ENCODE results near the gene TSPAN33.
A peak's percentile ranks its signal among the peaks of the same experiment; 100 is the strongest.

The TSPAN33 gene

GRCh38 chr7:129144095-129144833, at the start of gene TSPAN33:
TSS of gene TSPAN33 (plus strand) at chr7:129144707. CDS start at chr7:129144981, 274 bp downstream.
- peak; percentile 80 for DNase-seq

- no peak for DNase-seq
Observed at GRCh38 chr7:129095258-129095657, 49.2 kb upstream of the TSPAN33 start.

GRCh38 chr7:129098409-129099084, 46.0 kb upstream of the TSPAN33 start:
- DNase-seq, result no peak

DNA sequence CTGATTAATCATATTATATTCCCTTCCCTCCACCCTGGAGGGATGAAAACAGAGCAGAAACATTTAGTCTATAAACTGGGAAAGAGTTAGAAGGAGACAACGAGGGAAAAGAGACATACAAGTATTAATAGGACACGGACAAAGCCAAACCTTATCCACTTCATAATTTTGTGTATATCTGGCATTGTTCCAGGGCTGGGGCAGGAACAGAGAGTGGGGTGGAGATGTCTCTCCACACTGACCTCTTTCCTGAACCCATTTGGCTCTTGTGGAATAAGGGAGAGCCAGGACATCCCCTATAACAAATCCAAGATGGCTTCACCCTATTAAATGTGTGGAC, 43.7 kb upstream of the TSPAN33 start:
- DNase-seq, result no peak

DNA sequence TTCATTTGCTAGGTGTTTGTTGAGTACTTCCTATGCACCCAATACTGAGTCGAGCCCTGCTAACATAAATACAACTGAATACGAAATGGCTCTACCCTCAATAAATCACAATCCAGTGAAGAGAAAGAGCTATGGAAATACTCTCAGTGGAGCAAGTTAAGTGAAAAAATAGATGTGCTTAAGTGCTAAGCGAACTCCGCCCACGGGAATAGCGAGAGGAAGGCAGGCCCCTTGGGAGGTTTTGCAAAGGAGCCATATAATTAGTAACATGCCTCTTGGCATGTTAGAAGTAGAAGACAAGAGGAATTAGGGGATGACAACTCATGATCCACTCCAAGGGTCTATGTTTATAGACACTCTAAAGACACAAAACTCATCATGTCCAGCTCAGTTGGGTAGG, 42.8 kb upstream of the TSPAN33 start:
- DNase-seq, result no peak

DNA sequence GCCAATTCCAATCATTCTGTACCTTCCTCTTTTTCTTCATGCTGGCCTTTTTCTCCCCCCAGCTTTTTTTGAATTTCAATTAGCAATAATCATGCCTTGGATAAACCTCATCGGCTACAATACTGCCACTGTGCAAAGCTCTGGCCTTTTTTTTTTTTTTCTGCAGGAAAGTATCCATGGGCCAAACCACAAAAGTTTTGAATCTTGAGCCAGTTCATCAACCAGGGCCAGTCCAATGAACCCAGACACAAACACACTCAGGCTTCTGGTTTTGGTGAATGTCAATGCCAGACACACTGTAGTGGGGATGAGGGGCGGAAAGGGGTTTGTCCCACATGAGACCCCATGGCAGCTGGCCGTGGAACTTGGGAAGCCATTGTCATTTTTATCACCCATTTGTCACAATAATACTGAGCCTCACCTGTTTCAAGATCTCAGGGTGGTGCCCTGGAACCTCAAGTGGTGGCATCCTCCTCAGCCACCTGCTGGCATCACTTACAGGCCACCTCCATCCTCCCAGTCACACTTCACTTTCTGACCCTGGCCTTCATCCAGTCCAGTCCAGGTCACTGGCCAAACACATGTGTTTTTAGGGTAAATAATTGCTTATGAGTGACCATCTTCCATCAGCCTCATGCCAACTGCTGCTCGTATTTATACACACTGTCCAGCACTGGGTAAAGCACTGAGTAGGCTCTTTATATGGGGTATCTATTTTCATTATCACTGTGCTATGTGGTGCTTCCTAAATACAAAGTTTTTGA, 40.8 kb upstream of the TSPAN33 start:
- no peak for DNase-seq

- no peak for DNase-seq
Observed at GRCh38 chr7:129108581-129108980, 35.9 kb upstream of the TSPAN33 start.

GRCh38 chr7:129110258-129110981, 34.1 kb upstream of the TSPAN33 start:
- DNase-seq, result no peak

- DNase-seq, result no peak
Observed at GRCh38 chr7:129110982-129111376, 33.5 kb upstream of the TSPAN33 start.

DNA sequence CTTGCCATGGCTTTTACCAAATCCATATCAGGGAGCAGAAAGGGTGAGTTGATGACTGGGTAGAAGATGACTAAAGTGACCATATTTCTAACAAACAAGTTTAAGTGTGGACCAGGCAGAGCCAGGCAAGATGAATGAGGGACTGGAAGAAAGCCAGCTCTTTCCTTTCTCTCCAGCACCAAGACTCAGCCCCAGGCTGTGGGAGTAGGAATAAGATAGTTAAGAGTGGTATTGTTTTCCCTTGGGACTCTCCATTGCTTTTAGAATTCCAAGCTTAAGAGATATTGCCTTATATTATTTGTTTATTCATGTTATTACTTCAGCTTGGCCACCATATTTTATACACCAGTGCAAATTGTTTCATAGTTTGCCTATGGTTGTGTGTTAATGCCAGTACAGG, 28.8 kb upstream of the TSPAN33 start:
- DNase-seq, result no peak

GRCh38 chr7:129118182-129118581, 26.3 kb upstream of the TSPAN33 start:
- DNase-seq, result no peak

DNA sequence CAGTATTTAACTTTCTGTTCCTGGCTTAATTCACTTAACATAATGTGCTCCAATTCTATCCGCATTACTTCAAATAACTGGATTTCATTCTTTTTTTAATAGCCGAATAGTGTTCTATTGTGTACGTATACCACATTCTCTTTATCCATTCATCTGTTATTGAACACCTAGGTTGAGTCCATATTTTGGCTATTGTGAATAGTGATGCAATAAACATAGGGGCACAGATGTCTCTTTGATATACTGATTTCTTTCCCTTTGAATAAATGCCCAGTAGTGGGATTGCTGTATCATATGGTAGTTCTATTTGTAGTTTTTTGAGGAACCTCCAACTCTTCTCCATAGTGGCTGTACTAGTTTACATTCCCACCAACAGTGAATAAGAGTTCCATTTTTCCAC, 25.5 kb upstream of the TSPAN33 start:
- no peak for DNase-seq

DNA sequence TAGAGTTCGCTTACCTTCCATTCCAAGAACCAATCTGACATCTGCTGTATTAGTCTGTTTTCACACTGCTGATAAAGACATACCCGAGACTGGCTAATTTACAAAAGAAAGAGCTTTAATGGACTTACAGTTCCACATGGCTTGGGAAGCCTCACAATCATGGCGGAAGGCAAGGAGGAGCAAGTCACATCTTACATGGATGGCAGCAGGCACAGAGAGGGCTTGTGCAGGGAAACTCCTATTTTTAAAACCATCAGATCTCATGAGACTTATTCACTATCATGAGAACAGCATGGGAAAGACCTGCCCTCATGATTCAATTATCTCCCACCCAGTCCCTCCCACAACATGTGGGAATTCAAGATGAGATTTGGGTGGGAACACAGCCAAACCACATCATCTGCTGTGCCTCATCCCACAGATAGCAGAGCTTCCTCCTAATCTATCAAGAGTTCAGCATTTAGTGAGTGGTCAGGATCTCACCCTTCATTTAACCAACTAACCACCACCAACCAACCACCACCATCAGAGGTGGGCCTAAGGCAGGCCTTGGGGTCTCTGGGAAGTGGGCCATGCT, 22.9 kb upstream of the TSPAN33 start:
- DNase-seq, result peak; percentile 77

DNA sequence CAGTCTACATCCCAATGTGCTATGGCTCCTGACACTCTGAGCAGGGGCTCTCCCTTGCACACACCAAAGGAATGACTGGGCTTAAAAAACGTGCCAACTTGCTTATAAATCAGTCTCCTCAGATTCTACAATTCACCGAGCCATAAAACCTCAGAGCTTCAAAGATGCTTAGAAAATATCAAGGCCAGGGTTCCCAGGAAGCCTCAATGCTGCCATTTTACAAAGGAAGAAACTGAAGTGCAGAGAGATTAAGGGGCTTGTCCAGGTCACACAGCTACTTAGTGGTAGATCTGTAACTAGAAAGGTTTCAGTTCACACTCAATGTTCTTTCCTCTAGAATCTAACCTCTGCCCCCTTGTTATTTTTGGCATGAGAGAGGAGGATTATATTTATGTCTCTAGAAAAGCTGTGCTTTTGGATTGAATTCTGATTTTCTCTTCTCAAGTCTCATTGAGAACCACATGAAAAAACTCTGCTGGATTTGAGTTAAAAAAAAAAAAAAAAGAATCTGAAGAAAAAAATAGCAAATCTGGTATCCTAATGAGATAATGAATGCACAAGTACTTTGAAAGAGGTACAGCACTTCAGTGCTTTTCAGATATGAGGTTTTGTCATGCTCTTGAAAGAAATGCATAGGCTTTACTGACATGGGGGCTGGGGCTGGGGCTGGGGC, 22.3 kb upstream of the TSPAN33 start:
- DNase-seq, result no peak

DNA sequence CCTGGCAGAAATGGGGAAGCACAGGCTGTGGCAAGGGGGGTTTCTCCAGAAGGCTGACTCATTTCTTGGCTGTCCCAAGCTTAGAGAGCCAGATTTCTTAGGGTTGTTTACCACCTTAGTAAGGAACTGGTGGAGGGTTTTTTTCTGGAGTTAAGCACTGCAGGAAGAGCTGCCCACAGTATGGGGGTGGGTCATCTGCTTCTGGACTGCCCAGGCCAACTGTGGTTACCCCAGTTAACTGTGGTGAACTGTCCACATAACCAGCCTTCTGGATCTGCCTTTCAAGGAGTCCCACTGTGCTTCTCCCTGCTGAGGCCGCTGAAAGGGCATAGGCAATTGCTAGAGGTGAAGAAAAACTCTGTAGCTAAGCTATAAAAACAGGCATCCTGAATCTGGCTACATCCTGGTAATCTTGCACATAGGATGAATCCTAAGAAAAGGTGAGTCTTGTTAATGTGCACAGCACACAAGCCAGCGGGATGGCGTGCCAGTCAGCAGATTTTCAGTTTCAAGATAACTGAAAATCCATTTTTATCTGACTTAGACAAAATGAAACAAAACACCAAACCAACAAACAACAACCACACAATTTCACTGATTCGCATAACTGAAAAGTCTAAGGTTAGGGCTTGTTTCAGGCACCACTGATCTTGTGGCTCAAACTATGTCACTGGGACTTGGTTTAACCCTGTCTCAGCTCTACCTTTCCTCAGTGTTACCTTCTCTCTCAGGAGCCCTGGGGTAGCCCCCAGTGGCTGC, 21.6 kb upstream of the TSPAN33 start:
- DNase-seq, result peak; percentile 95

DNA sequence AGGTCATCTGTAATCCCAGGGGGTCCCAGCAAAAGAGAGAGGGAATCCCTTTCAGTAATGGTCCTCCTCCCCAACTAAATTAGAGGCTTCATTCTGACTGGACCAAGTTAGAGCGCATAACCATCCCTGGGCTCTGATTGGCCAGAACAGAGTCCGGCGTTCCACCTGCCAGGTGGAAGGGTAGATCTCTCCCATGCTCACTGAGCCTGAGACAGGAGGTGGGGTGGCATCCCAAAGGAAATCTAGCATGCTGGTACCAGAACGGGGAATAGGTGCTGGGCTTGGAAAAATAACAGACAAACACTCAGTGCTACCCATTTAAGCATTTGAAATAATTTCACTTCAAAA, 21.0 kb upstream of the TSPAN33 start:
- DNase-seq, result no peak

- DNase-seq, result no peak
Observed at GRCh38 chr7:129126314-129126713, 18.2 kb upstream of the TSPAN33 start.

- no peak for DNase-seq
Observed at GRCh38 chr7:129127154-129127553, 17.4 kb upstream of the TSPAN33 start.

DNA sequence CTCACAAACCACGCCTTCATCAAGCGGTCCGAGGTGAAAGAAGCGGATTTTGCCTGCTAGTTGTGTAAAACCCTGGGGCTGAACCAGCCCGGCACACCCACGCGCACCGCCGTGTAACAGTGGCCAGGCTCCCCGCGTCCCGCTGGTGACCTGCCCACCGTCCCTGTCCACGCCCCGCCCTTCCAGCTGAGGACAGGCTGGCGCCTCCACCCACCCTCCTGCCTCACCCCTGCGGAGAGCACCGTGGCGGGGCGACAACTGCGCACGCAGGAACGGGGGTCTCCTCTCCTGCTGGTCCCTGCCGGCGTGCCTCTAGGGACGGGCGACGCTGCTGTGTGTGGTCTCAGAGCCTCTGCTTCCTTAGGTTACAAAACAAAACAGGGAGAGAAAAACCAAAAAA, 16.9 kb upstream of the TSPAN33 start:
- no peak for DNase-seq

DNA sequence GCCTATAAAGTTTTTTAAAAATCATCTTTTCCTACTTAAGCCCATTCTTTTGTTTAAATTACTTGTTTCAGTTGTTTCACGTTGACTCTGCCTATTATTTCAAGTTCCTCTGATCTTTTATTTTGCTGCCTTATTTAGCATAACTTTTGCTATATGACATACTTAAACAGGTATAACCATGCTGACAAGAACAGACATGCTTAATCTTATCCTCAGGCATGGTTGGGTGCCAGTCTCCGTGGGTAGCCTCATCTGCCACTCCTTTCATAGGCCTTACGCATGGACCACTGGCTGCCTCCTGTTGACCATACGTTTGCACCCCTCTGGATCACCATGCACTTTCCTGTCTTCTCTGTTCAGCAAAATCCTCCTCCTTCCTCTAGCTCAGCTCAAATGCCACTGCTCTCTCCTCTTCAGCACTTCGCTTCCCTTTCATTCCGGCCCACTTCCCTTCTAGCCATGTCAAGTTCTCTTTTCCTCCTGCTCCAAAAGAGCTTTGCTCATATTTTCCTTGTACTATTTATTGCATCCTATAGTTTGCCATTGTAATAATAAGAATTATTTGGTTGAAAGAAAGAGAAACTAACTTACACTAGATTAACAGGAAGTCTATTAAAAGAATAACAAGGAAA, 10.0 kb upstream of the TSPAN33 start:
- peak; percentile 80 for DNase-seq
